ENCODE results near the gene DCC.

DCC gene, protein sequence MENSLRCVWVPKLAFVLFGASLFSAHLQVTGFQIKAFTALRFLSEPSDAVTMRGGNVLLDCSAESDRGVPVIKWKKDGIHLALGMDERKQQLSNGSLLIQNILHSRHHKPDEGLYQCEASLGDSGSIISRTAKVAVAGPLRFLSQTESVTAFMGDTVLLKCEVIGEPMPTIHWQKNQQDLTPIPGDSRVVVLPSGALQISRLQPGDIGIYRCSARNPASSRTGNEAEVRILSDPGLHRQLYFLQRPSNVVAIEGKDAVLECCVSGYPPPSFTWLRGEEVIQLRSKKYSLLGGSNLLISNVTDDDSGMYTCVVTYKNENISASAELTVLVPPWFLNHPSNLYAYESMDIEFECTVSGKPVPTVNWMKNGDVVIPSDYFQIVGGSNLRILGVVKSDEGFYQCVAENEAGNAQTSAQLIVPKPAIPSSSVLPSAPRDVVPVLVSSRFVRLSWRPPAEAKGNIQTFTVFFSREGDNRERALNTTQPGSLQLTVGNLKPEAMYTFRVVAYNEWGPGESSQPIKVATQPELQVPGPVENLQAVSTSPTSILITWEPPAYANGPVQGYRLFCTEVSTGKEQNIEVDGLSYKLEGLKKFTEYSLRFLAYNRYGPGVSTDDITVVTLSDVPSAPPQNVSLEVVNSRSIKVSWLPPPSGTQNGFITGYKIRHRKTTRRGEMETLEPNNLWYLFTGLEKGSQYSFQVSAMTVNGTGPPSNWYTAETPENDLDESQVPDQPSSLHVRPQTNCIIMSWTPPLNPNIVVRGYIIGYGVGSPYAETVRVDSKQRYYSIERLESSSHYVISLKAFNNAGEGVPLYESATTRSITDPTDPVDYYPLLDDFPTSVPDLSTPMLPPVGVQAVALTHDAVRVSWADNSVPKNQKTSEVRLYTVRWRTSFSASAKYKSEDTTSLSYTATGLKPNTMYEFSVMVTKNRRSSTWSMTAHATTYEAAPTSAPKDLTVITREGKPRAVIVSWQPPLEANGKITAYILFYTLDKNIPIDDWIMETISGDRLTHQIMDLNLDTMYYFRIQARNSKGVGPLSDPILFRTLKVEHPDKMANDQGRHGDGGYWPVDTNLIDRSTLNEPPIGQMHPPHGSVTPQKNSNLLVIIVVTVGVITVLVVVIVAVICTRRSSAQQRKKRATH (N-terminal part only)

DNA sequence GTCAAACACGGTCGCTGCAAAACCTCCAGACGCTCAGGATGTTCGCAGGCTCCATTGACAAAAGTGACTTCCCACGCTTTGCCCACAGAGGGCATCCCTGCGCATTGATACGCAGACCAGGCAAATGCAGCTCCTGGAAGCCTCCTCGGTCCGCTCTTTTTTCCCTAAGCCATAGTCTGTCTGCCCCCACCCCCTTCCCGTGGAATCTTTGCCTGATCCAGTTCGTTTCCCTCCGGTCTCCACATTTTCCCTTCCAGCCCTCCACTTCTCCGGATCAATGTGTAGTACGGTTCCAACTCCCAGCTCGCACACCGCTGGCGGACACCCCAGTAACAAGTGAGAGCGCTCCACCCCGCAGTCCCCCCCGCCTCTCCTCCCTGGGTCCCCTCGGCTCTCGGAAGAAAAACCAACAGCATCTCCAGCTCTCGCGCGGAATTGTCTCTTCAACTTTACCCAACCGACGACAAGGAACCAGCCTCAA, at the start of gene DCC:
Gene DCC (plus strand): TSS at position 307 of the 481 bp plus-strand sequence. CDS start 591 bp downstream, outside the sequence.
- Histone ChIP-seq H3K4me3 (ENCODE audit: low read length) (peak within 1 kb of the TSS; percentile 46), H3K27me3 (replicated peaks; ENCODE audit: insufficient read depth, low read length) (no peaks in the 10 kb centered on the region), H2AFZ (ENCODE audit: low read length) (peak within 1 kb of the TSS; percentile 47), H3F3A (ENCODE audit: insufficient read depth, low read length) (no peaks in the 10 kb centered on the region), H3K79me2 (ENCODE audit: low read length) (no peaks in the 10 kb centered on the region), H4K20me1 (ENCODE audit: insufficient read depth, low read length) (no peaks in the 10 kb centered on the region), H3K9ac (ENCODE audit: low read length) (no peak within 1 kb of the TSS), H3K4me1 (ENCODE audit: low read length) (no peaks in the 10 kb centered on the region), H3K4me2 (ENCODE audit: low read depth, low read length) (peak within 1 kb of the TSS; percentile 53), H3K9me3 (replicated peaks; ENCODE audit: insufficient read depth, low read length) (no peaks in the 10 kb centered on the region), H3K9me2 (replicated peaks; ENCODE audit: insufficient read depth, low read length) (no peaks in the 10 kb centered on the region), H3K36me3 (replicated peaks; ENCODE audit: insufficient read depth, low read length) (no peaks in the 10 kb centered on the region), H3K27ac (ENCODE audit: low read length) (no peak within 1 kb of the TSS)
- peak; percentile 54 for DNase-seq
- TF ChIP-seq, protein P1, sequence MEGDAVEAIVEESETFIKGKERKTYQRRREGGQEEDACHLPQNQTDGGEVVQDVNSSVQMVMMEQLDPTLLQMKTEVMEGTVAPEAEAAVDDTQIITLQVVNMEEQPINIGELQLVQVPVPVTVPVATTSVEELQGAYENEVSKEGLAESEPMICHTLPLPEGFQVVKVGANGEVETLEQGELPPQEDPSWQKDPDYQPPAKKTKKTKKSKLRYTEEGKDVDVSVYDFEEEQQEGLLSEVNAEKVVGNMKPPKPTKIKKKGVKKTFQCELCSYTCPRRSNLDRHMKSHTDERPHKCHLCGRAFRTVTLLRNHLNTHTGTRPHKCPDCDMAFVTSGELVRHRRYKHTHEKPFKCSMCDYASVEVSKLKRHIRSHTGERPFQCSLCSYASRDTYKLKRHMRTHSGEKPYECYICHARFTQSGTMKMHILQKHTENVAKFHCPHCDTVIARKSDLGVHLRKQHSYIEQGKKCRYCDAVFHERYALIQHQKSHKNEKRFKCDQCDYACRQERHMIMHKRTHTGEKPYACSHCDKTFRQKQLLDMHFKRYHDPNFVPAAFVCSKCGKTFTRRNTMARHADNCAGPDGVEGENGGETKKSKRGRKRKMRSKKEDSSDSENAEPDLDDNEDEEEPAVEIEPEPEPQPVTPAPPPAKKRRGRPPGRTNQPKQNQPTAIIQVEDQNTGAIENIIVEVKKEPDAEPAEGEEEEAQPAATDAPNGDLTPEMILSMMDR (IDR thresholded peaks at IDR 0.05; ENCODE audit: low read length): peak; percentile 38
- TF ChIP-seq EZH2 (optimal IDR thresholded peaks at IDR 0.05; ENCODE audit: low read depth, low read length): no peak
- TF ChIP-seq EZH2phosphoT487 (IDR thresholded peaks at IDR 0.05; ENCODE audit: low read length): no peak

DNA sequence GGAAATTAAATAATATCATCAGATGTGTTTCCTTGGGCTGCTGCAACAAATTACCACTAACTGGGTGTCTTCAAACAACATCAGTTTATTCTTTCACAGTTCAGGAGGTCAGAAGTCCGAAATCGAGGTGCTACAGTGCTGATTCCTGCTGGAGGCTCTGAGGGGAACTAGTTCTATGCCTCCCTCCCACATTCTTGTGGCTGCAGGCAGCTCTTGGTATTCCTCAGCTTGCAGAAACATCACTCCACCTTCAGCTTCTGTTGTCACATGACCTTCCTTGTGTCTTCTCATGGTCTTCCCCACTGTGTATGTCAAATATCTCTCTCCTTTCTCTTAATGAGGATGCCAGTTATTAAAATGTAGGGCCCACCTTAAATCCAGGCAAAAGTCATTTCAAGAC, 29.3 kb upstream of the DCC start:
- TF ChIP-seq EZH2 (optimal IDR thresholded peaks at IDR 0.05; ENCODE audit: low read depth, low read length): no peak
- TF ChIP-seq EZH2phosphoT487 (IDR thresholded peaks at IDR 0.05; ENCODE audit: low read length): no peak
- TF ChIP-seq, protein P1 (IDR thresholded peaks at IDR 0.05; ENCODE audit: low read length): no peak
- Histone ChIP-seq H3K79me2 (ENCODE audit: low read length) (no peaks in the 10 kb centered on the region), H3F3A (ENCODE audit: insufficient read depth, low read length) (no peaks in the 10 kb centered on the region), H3K4me2 (ENCODE audit: low read depth, low read length) (no peak overlapping the region), H2AFZ (ENCODE audit: low read length) (no peak overlapping the region), H3K4me3 (ENCODE audit: low read length) (no peak overlapping the region), H3K9me3 (replicated peaks; ENCODE audit: insufficient read depth, low read length) (no peaks in the 10 kb centered on the region), H3K9ac (ENCODE audit: low read length) (no peak overlapping the region), H4K20me1 (ENCODE audit: insufficient read depth, low read length) (no peaks in the 10 kb centered on the region), H3K36me3 (replicated peaks; ENCODE audit: insufficient read depth, low read length) (no peaks in the 10 kb centered on the region), H3K9me2 (replicated peaks; ENCODE audit: insufficient read depth, low read length) (no peaks in the 10 kb centered on the region), H3K4me1 (ENCODE audit: low read length) (no peaks in the 10 kb centered on the region), H3K27ac (ENCODE audit: low read length) (no peak overlapping the region), H3K27me3 (replicated peaks; ENCODE audit: insufficient read depth, low read length) (no peaks in the 10 kb centered on the region)
- no peak for DNase-seq

DNA sequence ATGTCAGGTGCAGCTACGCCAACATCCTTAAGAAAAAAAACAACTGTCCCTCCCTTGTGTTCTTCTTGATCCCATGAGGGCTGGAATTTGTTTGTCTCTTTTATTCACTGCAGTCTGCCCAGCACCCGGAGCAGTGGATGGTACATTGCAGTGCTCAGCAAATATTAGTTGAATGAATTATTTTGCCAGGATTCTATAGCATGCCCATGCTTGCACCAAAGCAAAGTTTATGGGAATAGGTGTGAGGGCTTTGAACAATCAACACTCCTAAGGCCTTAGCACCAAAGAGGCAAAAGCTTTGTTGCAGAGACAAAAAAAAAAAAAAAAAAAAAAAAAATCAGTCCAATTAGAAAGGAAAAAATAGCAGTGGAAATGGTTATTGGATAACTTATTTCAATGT, 28.7 kb upstream of the DCC start:
- Histone ChIP-seq H3K9me3 (replicated peaks; ENCODE audit: insufficient read depth, low read length) (no peaks in the 10 kb centered on the region), H3K27me3 (replicated peaks; ENCODE audit: insufficient read depth, low read length) (no peaks in the 10 kb centered on the region), H3K4me2 (ENCODE audit: low read depth, low read length) (no peak overlapping the region), H3F3A (ENCODE audit: insufficient read depth, low read length) (no peaks in the 10 kb centered on the region), H3K36me3 (replicated peaks; ENCODE audit: insufficient read depth, low read length) (no peaks in the 10 kb centered on the region), H3K4me1 (ENCODE audit: low read length) (no peaks in the 10 kb centered on the region), H3K9me2 (replicated peaks; ENCODE audit: insufficient read depth, low read length) (no peaks in the 10 kb centered on the region), H2AFZ (ENCODE audit: low read length) (no peak overlapping the region), H3K9ac (ENCODE audit: low read length) (no peak overlapping the region), H3K79me2 (ENCODE audit: low read length) (no peaks in the 10 kb centered on the region), H4K20me1 (ENCODE audit: insufficient read depth, low read length) (no peaks in the 10 kb centered on the region), H3K4me3 (ENCODE audit: low read length) (no peak overlapping the region), H3K27ac (ENCODE audit: low read length) (no peak overlapping the region)
- no peak for DNase-seq
- TF ChIP-seq EZH2phosphoT487 (IDR thresholded peaks at IDR 0.05; ENCODE audit: low read length) (no peak), EZH2 (optimal IDR thresholded peaks at IDR 0.05; ENCODE audit: low read depth, low read length) (no peak)
- TF ChIP-seq, protein P1 (IDR thresholded peaks at IDR 0.05; ENCODE audit: low read length): no peak

All from MM.1S (cell line).